Spleen (tissue), 11 donors: ENCODE results near the gene ALS2. TPM values are rescaled to one million over a fixed set of nuclear protein-coding genes. Genes with fewer than 3 reads are reported as not detected.

ENCODE experiments used
- DNase-seq: peaks from one replicate; pipeline ENCODE4 v3.0.0-alpha.2; 2020
- H3K27ac ChIP-seq, 8 donors: fragments of 200-600 bp; sonication (generic) in 7 of 8; 1 replicate in 4 of 8; 2 replicates in 4 of 8; pipeline versions ENCODE4 v1.5.0 to v1.8.0; 2016 to 2021; ENCODE audit warnings: inconsistent platforms in 4 of 8, mild to moderate bottlenecking in 4 of 8, moderate library complexity in 1 of 8
- H3K27me3 ChIP-seq, 7 donors: fragments of 200-600 bp; sonication (generic) in 6 of 7; replicated peaks in 1 of 7; 1 replicate in 4 of 7; 2 replicates in 3 of 7; pipeline versions ENCODE4 v1.5.0 to v1.8.0; 2016 to 2021; ENCODE audit warnings: inconsistent platforms in 3 of 7, mild to moderate bottlenecking in 1 of 7
- H3K36me3 ChIP-seq, 6 donors: fragments of 200-600 bp; sonication (generic) in 5 of 6; 1 replicate in 4 of 6; 2 replicates in 2 of 6; pipeline versions ENCODE4 v1.5.0 to v1.8.0; 2016 to 2021; ENCODE audit warnings: inconsistent platforms in 2 of 6
- H3K4me1 ChIP-seq, 6 donors: fragments of 200-600 bp; sonication (generic) in 5 of 6; 1 replicate in 3 of 6; 2 replicates in 3 of 6; pipeline versions ENCODE4 v1.5.0 to v1.8.0; 2016 to 2021; ENCODE audit warnings: inconsistent platforms in 3 of 6
- H3K4me3 ChIP-seq, 8 donors: fragments of 200-600 bp; sonication (generic) in 7 of 8; 1 replicate in 4 of 8; 2 replicates in 4 of 8; pipeline versions ENCODE4 v1.5.0 to v1.8.0; 2016 to 2021; ENCODE audit warnings: inconsistent platforms in 4 of 8, mild to moderate bottlenecking in 4 of 8, moderate library complexity in 2 of 8
- H3K9me3 ChIP-seq, 8 donors: fragments of 200-600 bp; sonication (generic) in 7 of 8; 1 replicate in 4 of 8; 2 replicates in 4 of 8; pipeline versions ENCODE4 v1.5.0 to v1.8.0; 2016 to 2021; ENCODE audit warnings: inconsistent platforms in 4 of 8
- CTCF ChIP-seq, 11 experiments: fragments of 200-600 bp in 7 of 11; fragments of 450-650 bp in 4 of 11; sonication (generic) in 4 of 11; IDR thresholded peaks in 8 of 11; conservative IDR thresholded peaks in 3 of 11; 1 replicate in 7 of 11; 2 replicates in 4 of 11; pipeline versions ENCODE4 v1.4.0 to v1.8.0; 2016 to 2021; ENCODE audit warnings: antibody characterized with exemption in 11 of 11, inconsistent platforms in 4 of 11, mild to moderate bottlenecking in 1 of 11
- POLR2A ChIP-seq, 3 donors: fragments of 450-650 bp; IDR thresholded peaks; one replicate each; pipeline ENCODE4 v1.5.1; 2017; ENCODE audit warnings: antibody characterized with exemption in 3 of 3, mild to moderate bottlenecking in 1 of 3
- POLR2AphosphoS5 ChIP-seq, 3 donors: sonication (generic); formaldehyde crosslinking; IDR thresholded peaks; one replicate each; pipeline ENCODE4 v1.5.1; 2017; ENCODE audit warnings: antibody characterized with exemption in 3 of 3
- WGBS, 5 donors: extraction: QIAGEN DNeasy Blood & Tissue Kit in 3 of 5; methylation state at CpG; one replicate each; pipeline versions ENCODE4 v1.1.5 to v1.1.7; 2013 to 2018; 5-methylcytosine and 5-hydroxymethylcytosine counted together
- intact Hi-C: fragments of 100-400 bp; cut with DNase I; formaldehyde crosslinking; loops from one replicate; pipeline ENCODE4 v1.15.0; 2023; ENCODE audit warnings: low total_unique reads
- polyA plus RNA-seq, 3 donors: library from polyadenylated mRNA; stranded (reverse); fragments of 200-250 nt; gene quantifications; one replicate each; pipeline ENCODE4 v1.2.1, GENCODE V29; 2013
- total RNA-seq, 7 donors: library from RNA; depleted of rRNA in 3 of 7; stranded (reverse); fragments of >200 nt in 3 of 7; fragmentation: NEBNext Ultra II Directional in 4 of 7; extraction: Animal tissue kit (Norgen Biotek cat#: 25700) in 4 of 7; gene quantifications; one replicate each; pipeline versions ENCODE4 v1.1.0 to v1.2.1, GENCODE V29; 2016 to 2021
- donor health status: healthy with polysubstance abuse.
- donor health status: DM: no; HTN: no; CAD: no; lungs with moderate emphysema.
- donor health status: DM: no; HTN: no; CAD: no.
- donor health status: Bipolar disorder and iron deficiency.
- donor health status: healthy.
- donor health status: DM: no; HTN: no; CAD: no.
- donor health status: DM: yes; HTN: yes; CAD: no.

ALS2 gene
- total and polyA plus RNA-seq, 10 donors = 2.7 to 32.7 (median 16.0) TPM

DNA sequence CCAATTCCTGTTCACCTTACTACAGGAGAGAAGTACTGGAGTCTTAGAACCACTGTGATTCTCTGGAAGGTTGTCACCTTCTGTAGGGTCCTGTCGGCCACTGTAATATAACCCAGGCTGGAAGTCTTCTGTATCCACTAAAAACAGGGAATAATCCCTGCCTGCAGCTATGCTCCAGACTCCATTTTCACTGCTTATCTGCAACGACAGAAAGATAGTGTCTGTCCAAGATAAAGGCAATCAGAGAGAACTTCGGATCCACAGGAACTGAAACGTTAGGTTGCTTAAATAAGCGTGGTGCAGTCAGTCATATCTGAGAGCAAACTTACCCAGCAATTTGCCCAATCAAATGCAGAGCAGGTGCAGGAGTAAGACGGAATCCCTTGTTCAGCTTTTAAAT is 34.2 kb downstream of the ALS2 start:
- DNase-seq = no peak
- Histone ChIP-seq H3K27me3 (no peaks in the 10 kb centered on the region), H3K9me3 (no peaks in the 10 kb centered on the region), H3K36me3 (peaks cover 0 to 72% (median 26%) of the 10 kb centered on the region in 6 donors), H3K4me3 (no peak overlapping the region), H3K27ac (no peak overlapping the region), H3K4me1 (no peaks in the 10 kb centered on the region)
- intact Hi-C loops = no loop called here
- no peak for TF ChIP-seq POLR2A (IDR thresholded peaks at IDR 0.05)
- no peak for TF ChIP-seq POLR2AphosphoS5 (IDR thresholded peaks at IDR 0.05)
- no peak for TF ChIP-seq CTCF (IDR thresholded peaks at IDR 0.05 in 8 of 11, conservative IDR thresholded peaks at IDR 0.05 in 3 of 11)
- 84 to 93% (median 91%) methylated on average over 6 of the region's 6 CpGs for WGBS, 5 donors

DNA sequence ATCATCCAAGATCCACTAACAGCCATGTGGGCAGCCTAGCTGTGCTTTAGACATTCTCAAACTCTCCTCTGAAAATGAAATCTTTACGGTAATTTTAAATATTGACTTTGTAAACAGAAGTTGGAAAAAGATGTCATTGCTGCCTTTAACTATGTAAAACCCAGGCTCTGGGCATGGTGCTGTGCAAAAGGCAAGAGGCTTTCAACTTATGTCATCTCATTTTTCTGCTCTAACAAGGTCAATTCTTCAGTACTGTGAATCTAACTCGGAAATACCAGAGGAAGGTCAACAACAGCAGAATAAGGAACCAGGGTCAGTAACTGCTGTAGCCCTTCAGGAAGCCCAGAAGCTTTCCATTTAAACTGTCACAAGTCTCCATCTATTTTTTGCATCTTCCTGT is 45.2 kb downstream of the ALS2 start:
- 63 to 84% (median 69%) methylated on average over 2 of the region's 2 CpGs for WGBS, 5 donors
- peaks cover 0 to 75% (median 18%) of the 10 kb centered on the region in 6 donors for H3K36me3 ChIP-seq
- intact Hi-C loops = no loop called here
- H3K27me3 ChIP-seq = no peaks in the 10 kb centered on the region
- no peak overlapping the region for H3K4me3 ChIP-seq
- no peak for DNase-seq
- TF ChIP-seq POLR2AphosphoS5 (IDR thresholded peaks at IDR 0.05) = no peak
- no peak for TF ChIP-seq POLR2A (IDR thresholded peaks at IDR 0.05)
- TF ChIP-seq CTCF (IDR thresholded peaks at IDR 0.05 in 8 of 11, conservative IDR thresholded peaks at IDR 0.05 in 3 of 11) = no peak
- no peak overlapping the region for H3K27ac ChIP-seq
- H3K9me3 ChIP-seq = peaks cover 0 to 23% (median 15%) of the 10 kb centered on the region in 8 donors
- H3K4me1 ChIP-seq = peaks cover 0 to 3% (median 0%) of the 10 kb centered on the region in 6 donors

DNA sequence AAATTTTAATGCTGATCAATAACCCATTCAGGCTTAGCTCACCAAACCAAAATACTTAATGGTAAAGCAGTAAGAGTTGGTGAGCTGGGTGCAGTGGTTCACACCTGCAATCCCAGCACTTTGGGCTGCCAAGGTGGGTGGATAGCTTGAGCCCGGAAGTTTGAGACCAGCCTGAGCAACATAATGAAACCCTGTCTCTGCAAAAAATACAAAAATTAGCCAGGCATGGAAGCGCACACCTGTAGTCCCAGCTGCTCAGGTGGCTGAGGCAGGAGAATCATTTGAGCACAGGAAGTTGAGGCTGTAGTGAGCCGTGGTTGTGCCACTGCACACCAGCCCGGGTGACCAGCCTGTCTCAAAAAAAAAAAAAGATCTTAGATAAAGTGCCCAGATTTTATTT is 46.6 kb downstream of the ALS2 start:
- WGBS, 5 donors = 79 to 88% (median 86%) methylated on average over 4 of the region's 4 CpGs
- intact Hi-C loops = no loop called here
- Histone ChIP-seq H3K4me3 (no peak overlapping the region), H3K27ac (no peak overlapping the region), H3K36me3 (peaks cover 0 to 78% (median 18%) of the 10 kb centered on the region in 6 donors), H3K4me1 (peaks cover 0 to 3% (median 0%) of the 10 kb centered on the region in 6 donors), H3K9me3 (peaks cover 0 to 23% (median 15%) of the 10 kb centered on the region in 8 donors), H3K27me3 (no peaks in the 10 kb centered on the region)
- TF ChIP-seq CTCF (IDR thresholded peaks at IDR 0.05 in 8 of 11, conservative IDR thresholded peaks at IDR 0.05 in 3 of 11) (no peak), POLR2AphosphoS5 (IDR thresholded peaks at IDR 0.05) (no peak), POLR2A (IDR thresholded peaks at IDR 0.05) (no peak)
- DNase-seq = no peak

DNA sequence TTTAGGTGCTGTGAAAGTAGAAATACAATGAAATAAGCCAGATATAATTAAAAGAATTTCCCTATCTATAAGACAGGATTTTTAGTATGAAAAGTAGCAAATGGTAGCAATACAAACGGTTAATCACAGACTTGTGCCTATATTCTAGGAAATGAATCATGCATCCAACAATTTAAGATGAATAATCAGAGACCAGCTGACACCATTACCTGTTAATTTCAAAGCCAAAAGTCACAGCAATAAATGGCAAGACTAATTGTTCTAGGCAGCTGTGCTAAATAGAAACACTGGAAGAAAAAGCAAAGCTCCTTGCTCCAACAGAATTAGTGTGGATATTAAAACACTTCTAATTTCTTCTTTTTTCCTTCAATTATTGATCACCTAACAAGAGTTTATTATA is 47.2 kb downstream of the ALS2 start:
- DNase-seq = no peak
- Histone ChIP-seq H3K4me1 (peaks cover 0 to 3% (median 0%) of the 10 kb centered on the region in 6 donors), H3K9me3 (peaks cover 0 to 23% (median 15%) of the 10 kb centered on the region in 8 donors), H3K36me3 (peaks cover 0 to 81% (median 20%) of the 10 kb centered on the region in 6 donors), H3K27ac (no peak overlapping the region), H3K4me3 (no peak overlapping the region), H3K27me3 (no peaks in the 10 kb centered on the region)
- WGBS, 5 donors = 84 to 95% (median 89%) methylated on average over 1 of the region's 1 CpG
- TF ChIP-seq CTCF (IDR thresholded peaks at IDR 0.05 in 8 of 11, conservative IDR thresholded peaks at IDR 0.05 in 3 of 11) (no peak), POLR2AphosphoS5 (IDR thresholded peaks at IDR 0.05) (no peak), POLR2A (IDR thresholded peaks at IDR 0.05) (no peak)
- intact Hi-C loops = no loop called here
